ENCODE results near the gene VGLL3.

Gene VGLL3

DNA sequence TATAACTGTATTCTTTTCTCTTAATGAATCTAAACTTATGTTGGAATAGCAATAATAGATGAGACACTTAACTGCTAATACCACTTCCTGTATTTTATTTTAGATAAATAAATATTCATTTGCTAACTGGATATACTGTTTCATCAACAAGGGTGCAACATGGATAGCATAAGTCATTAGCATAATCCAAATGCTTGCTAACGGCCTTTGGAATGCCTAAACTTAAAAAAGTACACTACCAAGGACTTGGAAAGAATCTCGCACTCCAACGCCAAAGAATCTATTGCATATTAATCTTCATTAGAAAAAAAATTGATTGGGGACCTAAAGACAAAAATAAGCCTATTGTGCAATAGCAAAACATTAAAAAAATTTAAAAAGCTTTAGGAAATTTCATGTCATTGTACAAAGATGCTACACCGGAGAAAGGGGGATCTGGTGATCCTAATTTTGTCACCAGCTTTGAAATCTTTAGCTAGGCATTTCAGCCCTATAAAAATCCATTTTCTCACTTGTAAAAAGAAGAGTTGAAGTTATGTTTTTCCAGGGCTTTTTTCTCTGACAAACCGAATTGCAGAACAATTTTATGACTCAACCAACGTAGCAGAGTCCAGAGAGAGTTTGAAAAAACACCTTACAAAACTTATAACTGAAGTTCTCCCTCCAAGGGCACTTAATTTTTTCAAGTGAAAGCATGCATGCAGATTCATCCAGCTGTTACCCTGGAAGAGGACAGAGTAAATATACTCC is 4.1 kb downstream of the VGLL3 start:
- no peak overlapping the region for H3K27ac ChIP-seq (replicated peaks)
- TF ChIP-seq, protein P1, sequence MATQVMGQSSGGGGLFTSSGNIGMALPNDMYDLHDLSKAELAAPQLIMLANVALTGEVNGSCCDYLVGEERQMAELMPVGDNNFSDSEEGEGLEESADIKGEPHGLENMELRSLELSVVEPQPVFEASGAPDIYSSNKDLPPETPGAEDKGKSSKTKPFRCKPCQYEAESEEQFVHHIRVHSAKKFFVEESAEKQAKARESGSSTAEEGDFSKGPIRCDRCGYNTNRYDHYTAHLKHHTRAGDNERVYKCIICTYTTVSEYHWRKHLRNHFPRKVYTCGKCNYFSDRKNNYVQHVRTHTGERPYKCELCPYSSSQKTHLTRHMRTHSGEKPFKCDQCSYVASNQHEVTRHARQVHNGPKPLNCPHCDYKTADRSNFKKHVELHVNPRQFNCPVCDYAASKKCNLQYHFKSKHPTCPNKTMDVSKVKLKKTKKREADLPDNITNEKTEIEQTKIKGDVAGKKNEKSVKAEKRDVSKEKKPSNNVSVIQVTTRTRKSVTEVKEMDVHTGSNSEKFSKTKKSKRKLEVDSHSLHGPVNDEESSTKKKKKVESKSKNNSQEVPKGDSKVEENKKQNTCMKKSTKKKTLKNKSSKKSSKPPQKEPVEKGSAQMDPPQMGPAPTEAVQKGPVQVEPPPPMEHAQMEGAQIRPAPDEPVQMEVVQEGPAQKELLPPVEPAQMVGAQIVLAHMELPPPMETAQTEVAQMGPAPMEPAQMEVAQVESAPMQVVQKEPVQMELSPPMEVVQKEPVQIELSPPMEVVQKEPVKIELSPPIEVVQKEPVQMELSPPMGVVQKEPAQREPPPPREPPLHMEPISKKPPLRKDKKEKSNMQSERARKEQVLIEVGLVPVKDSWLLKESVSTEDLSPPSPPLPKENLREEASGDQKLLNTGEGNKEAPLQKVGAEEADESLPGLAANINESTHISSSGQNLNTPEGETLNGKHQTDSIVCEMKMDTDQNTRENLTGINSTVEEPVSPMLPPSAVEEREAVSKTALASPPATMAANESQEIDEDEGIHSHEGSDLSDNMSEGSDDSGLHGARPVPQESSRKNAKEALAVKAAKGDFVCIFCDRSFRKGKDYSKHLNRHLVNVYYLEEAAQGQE (IDR thresholded peaks at IDR 0.05; ENCODE audit: insufficient replicate concordance, low read depth), result no peak
- TF ChIP-seq, protein P2, sequence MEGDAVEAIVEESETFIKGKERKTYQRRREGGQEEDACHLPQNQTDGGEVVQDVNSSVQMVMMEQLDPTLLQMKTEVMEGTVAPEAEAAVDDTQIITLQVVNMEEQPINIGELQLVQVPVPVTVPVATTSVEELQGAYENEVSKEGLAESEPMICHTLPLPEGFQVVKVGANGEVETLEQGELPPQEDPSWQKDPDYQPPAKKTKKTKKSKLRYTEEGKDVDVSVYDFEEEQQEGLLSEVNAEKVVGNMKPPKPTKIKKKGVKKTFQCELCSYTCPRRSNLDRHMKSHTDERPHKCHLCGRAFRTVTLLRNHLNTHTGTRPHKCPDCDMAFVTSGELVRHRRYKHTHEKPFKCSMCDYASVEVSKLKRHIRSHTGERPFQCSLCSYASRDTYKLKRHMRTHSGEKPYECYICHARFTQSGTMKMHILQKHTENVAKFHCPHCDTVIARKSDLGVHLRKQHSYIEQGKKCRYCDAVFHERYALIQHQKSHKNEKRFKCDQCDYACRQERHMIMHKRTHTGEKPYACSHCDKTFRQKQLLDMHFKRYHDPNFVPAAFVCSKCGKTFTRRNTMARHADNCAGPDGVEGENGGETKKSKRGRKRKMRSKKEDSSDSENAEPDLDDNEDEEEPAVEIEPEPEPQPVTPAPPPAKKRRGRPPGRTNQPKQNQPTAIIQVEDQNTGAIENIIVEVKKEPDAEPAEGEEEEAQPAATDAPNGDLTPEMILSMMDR (IDR thresholded peaks at IDR 0.05; ENCODE audit: insufficient read depth, low read length), result no peak
- no peak for TF ChIP-seq SPI1 (IDR thresholded peaks at IDR 0.05; ENCODE audit: borderline replicate concordance, low read depth)
- no peak for TF ChIP-seq GABPA (IDR thresholded peaks at IDR 0.05; ENCODE audit: low read depth)
- TF ChIP-seq POLR2AphosphoS5 (IDR thresholded peaks at IDR 0.05; ENCODE audit: low read depth), result no peak
- peaks cover 29% of the 10 kb centered on the region for H3K27me3 ChIP-seq (ENCODE audit: insufficient read depth, poor library complexity, severe bottlenecking)
- H3K4me3 ChIP-seq (replicated peaks; ENCODE audit: insufficient read depth, low read length), result no peak overlapping the region
- DNase-seq (ENCODE audit: low read depth in 1 of 2, low spot score in 1 of 2), result no peak

DNA sequence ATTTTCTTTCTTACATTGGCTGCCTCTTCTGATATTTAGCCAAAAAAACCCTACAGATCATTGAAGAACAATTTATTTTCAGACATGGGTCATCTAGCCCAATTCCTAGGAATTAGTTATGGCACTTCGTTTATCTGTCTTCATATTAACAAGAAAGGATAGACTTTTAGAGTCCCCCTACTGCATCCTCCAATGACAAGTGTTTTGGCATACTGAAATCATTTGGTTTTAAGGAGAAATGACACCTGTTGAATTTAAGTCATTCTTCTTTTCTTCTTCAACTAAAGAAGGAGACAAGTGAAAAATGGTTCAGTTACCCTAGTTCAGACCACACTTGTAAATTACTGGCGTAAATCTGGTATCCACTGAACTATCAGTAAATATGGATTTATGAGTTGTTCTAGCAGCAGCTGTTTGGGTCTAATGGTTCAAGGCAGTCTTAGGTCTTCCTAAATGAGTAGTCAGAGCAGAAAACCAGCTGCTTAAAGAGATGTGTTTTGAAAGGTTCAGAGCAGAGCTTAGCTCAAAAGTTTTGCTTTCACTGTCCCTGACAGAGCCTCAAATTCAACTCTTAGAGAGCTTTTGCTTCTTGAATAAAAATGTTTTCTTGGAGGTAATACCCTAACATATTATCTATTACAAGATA is 5.6 kb downstream of the VGLL3 start:
- Histone ChIP-seq H3K27ac (replicated peaks) (no peak overlapping the region), H3K4me3 (replicated peaks; ENCODE audit: insufficient read depth, low read length) (no peak overlapping the region), H3K27me3 (ENCODE audit: insufficient read depth, poor library complexity, severe bottlenecking) (peaks cover 22% of the 10 kb centered on the region)
- no peak for DNase-seq (ENCODE audit: low read depth in 1 of 2, low spot score in 1 of 2)
- TF ChIP-seq, protein P1 (IDR thresholded peaks at IDR 0.05; ENCODE audit: insufficient replicate concordance, low read depth), result no peak
- TF ChIP-seq SPI1 (IDR thresholded peaks at IDR 0.05; ENCODE audit: borderline replicate concordance, low read depth), result no peak
- TF ChIP-seq POLR2AphosphoS5 (IDR thresholded peaks at IDR 0.05; ENCODE audit: low read depth), result no peak
- no peak for TF ChIP-seq GABPA (IDR thresholded peaks at IDR 0.05; ENCODE audit: low read depth)
- TF ChIP-seq, protein P2 (IDR thresholded peaks at IDR 0.05; ENCODE audit: insufficient read depth, low read length), result no peak

DNA sequence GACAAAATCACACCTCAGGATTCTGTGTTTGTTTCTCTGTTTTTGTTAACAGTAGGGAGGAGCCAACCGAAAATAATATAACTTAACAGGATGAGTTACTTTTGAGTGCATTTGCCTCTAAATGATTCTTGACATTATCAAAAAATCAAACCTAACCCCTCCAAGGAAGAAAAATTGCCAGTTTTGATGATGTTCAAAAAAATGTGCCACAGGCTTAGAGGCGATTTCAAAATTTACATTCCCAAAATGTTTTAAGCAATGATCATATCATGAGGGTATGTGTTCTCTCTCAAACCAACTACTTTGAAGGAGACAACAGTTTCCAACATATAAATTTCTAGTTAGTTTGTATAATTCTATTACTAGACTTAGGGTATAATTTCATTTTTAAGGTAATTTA is 6.7 kb downstream of the VGLL3 start:
- no peak for DNase-seq (ENCODE audit: low read depth in 1 of 2, low spot score in 1 of 2)
- H3K27ac ChIP-seq (replicated peaks), result no peak overlapping the region
- TF ChIP-seq, protein P2 (IDR thresholded peaks at IDR 0.05; ENCODE audit: insufficient read depth, low read length), result no peak
- TF ChIP-seq SPI1 (IDR thresholded peaks at IDR 0.05; ENCODE audit: borderline replicate concordance, low read depth) (no peak), POLR2AphosphoS5 (IDR thresholded peaks at IDR 0.05; ENCODE audit: low read depth) (no peak), GABPA (IDR thresholded peaks at IDR 0.05; ENCODE audit: low read depth) (no peak)
- TF ChIP-seq, protein P1 (IDR thresholded peaks at IDR 0.05; ENCODE audit: insufficient replicate concordance, low read depth), result no peak

More for the DNA sequence above, 6.7 kb downstream of the VGLL3 start:
- Histone ChIP-seq H3K4me3 (replicated peaks; ENCODE audit: insufficient read depth, low read length) (no peak overlapping the region), H3K27me3 (ENCODE audit: insufficient read depth, poor library complexity, severe bottlenecking) (peaks cover 11% of the 10 kb centered on the region)

Data from HL-60 (cell line).